Stimulated activated CD4-positive, alpha-beta T cell treated with anti-CD3 and anti-CD28 coated beads, Interleukin-2, amount 100 ng/mL, for 4 hours (primary cell): Measurements from ENCODE around the gene SLFN12L.
"Not testable (repeated sequence)": the region's sequence is repeated elsewhere in the genome, so short reads cannot be mapped to it uniquely, and the experiment has no call there.

ENCODE experiments used
- DNase-seq: peaks from one replicate; pipeline ENCODE4 v3.0.0-alpha.2; 2020; ENCODE audit warnings: low read depth

Gene SLFN12L

DNA sequence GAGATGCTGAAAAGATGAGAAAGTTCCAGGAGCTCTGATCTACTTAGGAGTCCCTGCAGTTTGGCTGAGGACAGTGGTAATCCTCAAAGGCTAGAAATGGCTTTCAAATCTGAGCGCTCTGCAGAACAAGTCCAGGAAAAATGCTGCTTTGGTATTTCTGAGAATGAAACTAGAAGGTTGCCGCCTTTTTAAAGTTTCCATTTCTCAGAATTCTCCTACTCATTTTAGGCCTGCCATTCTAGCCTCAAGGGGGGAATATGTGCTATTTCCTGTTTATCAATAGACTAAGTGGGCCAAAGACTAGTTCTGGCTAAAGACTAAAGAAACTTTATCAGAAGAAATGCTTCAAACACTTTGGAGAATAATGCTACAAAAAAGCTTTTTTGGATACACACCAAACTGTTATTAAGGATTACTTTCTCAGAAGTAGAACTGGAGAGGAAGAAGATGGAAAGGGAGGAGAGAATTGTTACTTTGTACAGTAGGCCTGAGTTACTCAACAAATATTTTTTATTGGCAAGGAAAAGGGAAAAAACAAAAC is at the start of gene SLFN12L:
Gene SLFN12L (minus strand): TSS at position 78 of the 541 bp plus-strand sequence. CDS start 15,314 bp downstream, outside the sequence.
- peak; percentile 16 for DNase-seq

DNA sequence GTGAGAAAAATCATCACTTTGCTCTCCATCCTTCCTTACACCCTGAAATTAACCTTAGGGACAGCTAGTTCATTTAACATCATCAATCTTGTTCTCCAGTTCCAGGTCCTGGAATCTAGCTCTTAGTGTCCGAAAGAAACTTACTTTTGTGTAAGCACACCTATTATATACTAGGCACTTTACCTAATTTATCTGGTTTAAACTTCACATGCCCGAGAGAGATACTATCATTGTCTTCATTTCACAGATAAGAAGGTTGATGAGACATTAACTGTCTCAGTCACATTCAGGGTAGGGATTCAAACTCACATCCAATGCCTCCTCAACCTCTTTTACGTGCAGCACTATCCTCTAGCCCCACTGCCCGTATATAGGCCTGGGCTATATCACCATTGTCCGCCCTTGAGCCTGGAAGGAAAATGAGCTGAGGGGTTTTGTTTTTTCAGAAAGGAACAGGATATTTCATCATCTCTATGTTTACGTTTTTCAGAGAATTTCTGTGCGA is 49.1 kb upstream of the SLFN12L start:
- no peak for DNase-seq

DNA sequence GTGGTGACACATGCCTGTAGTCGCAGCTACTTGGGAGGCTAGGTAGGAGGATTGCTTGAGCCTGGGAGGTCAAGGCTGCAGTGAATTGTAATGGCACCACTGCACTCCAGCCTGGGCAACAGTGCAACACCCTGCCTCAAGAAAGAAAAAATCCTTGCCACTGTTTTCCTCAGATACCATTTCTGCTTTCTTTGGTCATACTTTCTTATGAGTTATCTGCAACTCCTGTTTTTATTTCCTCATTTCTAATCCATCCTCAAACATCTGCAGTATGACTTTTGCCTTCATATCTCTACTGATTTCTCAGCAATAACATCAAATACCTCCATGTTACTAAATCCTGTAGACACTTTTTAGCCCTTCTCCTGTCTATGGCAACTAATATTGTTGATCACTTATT is 46.6 kb upstream of the SLFN12L start:
- no peak for DNase-seq

DNA sequence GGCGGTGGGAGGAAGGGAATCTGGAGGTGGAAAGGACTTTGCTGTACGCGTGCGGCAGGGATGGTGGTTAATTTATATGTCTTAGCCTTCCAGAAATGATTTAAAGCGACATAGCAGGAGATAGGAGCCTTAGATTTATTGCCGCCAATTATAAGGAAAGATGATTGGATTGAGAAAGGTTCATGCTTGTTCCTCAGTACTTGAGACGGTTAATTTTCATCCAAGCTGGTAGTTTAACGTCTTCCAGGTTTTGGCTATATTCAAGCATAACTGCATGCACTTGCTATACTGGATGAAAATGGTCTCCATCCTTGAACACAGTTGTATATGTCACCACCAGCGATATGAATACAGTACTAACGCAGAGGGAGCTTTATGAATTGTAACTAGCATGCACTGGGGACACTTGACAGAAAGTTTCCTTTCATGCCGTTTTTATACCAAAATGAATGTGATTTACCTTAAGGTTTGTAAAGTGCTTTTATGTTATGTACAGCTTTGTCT is 41.5 kb upstream of the SLFN12L start:
- no peak for DNase-seq

DNA sequence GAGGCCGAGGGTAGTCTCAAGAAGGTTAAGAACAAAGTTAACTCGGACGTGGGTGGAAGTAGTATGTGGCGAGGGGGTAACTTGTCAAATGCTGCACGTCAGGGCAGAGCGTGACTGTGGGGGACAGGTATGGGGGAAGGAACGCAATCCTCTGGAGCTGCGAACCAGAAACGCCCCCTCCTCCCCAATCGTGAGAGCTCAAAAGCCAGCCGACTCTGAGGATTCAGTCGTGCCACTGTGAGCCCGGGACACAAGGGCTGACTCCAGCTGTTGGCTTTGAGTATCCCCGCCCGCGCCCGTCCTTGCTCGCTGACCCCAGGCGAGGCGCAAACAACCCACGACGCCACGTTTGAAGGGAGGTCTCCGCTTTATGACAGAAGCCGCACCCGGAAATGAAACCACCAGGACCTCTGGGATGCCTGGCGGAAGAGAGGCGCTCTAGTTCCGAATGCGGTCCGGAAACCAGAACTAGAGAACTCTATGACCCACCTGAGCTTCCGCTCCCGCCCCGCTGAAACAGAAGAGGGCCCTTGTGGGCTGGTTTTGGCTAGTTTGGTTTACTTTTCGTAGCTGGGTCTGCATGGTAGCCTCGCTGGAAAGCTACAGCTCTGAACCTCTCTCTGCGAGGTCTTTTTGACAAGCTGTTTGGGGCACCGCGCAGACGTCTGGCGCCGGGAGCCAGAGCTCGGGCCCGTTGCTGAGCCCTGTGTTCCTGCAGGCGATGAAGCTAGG is 40.9 kb upstream of the SLFN12L start, which contains the start of gene PEX12:
Gene PEX12 (minus strand): TSS at position 375 of the 732 bp plus-strand sequence. CDS start 550 bp downstream, outside the sequence.
- DNase-seq = peak; percentile 80

DNA sequence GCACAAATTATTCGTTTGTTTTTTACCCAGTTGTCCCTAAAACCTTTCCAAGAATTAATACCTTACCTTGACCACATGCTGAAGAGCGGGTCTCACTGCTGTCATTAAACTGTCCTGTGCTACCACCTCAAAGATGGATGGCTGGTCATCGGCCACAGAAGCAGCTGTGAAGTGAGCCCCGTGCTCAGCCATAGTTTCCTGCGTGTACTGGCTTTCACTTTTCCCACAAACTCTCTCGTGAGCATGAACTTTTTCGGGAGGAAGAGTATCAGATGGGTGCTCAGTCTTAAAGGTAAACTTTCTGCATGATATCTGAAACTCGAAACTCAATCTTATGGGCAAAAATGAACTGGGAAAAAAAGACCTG is 40.3 kb upstream of the SLFN12L start:
- DNase-seq = no peak

DNA sequence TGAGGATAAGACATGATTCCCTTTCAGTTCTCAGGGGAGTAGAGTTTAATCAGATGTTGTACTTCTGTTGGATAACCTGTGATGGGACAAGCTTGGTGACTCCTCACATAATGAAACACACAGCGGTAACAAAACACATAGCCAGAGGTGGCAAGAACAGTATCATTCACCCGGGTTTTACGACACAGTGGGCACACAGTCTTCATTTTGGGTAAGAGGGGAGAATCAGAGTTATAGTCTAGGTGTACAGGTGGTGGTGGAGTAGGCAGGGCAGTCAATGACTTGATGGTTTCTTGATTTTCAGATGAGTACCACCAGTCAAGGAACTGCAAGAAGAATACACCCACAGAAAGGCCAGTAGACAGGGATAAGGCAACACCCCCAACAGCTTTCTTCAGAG is 38.3 kb upstream of the SLFN12L start:
- no peak for DNase-seq

DNA sequence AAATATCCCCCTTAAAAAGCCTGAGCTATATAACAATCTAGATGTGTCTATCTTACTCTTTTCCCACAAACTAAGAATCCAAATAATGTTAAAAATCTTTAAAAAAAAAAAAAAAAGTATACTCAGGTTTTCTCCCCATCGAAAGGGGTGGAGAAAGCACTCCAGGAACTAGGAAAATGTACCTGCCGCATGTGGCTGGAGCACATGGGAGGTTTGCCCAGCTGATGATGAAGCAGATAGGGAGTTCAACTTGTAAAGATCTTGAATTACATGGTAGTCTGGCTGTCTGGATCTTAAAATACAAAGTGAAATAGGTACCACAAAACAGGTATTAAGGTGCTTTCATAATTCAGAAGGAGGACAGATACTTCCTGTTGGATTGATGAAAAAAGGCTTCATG is 31.9 kb upstream of the SLFN12L start:
- DNase-seq = no peak

DNA sequence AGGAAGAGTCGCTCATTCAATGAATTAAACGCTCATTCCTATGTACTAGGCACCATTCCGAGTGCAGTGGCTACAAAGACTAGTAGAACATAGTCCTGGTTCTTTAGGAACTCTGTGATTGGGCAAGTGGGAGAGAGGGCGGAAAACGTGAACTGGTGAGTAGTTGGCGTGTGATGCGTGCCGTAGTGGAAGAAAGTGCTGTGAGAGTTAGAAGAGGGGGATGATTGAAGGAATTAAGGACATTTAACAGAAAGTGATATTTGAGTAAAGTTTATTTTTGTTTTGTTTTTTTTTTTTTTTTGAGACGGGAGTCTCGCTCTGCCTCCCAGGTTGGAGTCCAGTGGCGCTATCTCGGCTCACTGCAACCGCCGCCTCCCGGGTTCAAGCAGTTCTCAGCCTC is 31.1 kb upstream of the SLFN12L start:
- peak; percentile 43 for DNase-seq

DNA sequence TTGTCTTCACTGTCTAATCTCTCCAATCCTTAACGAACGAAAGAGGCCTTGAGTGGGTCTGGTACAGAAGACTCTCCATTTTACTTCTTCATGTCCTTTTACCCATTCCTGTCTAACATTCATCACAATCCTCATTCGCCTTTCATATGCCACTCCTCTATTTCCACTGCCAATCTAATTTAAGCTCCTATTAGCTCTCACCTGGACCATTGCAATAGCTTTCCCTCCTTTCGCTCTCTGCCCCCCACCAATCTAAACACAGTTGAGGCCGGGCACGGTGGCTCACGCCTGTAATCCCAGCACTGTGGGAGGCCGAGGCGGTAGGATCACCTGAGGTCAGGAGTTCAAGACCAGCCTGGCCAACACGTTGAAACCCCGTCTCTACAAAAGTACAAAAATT is 29.5 kb upstream of the SLFN12L start:
- no peak for DNase-seq

DNA sequence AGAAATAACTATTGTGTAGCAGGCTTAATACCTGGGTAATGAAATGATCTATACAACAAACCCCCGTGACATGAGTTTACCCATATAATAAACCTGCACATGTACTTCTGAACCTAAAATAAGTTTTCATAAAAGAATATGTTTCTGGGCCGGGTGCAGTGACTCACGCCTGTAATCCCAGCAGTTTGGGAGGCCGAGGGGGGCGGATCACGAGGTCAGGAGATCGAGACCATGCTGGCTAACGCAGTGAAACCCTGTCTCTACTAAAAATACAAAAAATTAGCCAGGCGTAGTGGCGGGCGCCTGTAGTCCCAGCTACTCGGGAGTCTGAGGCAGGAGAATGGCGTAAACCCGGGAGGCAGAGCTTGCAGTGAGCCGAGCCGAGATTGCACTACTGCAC is 25.7 kb upstream of the SLFN12L start:
- not testable (repeated sequence) for DNase-seq

DNA sequence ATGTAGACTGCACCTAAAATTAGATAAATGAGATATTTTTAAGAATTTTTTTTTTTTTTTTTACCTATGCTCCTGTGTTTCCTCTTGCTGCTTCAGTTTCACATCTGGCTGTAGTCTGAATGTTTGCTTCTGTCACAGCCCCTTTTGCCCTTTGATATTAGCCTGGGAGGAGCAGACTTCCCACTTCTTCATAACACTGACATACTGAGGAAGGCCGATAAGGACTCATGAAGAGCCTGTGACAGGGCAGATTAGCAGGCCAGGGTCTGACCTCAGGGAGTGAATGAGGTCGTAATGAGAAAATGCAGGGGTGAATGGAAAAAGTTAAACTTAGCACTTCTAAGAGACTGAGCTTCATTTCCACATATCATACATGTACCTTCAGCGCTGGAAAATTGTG is 23.2 kb upstream of the SLFN12L start, which contains the start of gene SLFN14:
Gene SLFN14 (minus strand): TSS at position 117 of the 400 bp plus-strand sequence. CDS start 2,757 bp downstream, outside the sequence.
- no peak for DNase-seq

DNA sequence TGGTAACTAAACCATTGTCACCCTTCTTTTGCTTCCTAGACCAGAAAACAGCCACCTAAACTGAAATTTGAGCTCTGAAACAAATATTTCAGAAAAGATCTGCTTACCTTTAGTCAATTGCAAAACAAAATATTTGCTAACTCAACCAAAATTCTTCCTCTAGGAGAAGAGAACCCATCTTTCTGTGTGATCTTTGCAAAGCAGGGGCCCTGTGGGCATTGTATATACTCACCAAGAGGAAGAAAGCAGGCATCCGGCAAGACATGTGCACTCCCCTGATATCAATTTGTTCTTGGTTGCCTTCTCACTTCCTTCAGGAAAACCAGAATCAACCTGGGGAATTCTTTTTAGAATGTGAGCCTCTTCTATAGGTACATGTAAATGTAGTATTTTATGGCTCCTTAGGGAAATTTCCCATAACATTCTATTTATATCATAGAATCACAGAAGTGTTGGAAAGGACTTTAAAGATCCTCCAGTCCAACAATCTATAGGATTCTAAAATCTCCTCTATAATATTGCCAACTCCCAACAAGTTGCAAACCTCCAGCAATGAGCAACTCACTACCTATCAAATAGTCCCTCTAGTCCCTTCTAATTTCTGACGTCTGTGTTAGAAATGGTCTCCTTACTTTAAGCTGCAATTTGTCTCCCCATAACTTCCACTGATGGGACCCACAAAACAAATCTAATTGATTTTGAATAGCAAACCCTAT is 22.2 kb upstream of the SLFN12L start:
- no peak for DNase-seq

DNA sequence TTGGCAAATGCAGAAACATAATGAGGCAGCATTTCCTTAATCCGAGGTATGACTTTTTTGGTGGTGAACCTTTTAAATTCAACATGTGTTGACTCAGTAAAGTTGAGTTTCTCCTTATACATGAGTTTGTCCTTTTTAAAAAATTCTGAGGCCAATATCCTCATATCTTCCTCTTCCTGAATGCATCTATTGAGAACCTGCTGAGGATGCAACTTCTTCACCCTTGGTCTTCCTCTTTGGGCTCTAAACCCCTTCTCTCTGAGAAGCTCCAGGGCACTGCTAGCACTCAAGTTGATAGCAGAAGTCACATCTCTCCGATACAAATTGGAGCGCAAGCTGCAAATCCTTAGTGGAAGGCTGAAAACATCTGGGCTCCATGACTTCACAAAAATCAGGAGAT is 19.9 kb upstream of the SLFN12L start:
- DNase-seq = no peak

DNA sequence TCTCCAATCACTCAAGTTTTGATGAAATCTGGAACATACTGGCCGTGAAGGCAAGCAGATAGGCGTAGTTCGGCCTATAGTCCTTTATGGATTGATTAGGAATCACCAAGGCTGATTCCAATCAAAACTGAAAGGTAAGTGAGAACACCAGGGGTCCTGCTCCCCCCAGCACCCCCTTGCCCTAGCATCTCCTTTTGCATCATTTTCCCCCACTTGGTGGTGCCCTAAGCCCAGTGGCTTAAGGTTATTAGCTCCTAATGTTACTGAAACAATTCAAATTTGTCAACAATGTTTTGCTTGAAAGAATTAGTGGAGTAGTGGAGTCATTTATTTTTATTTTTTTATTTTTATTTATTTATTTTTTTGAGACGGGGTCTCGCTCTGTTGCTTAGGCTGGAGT is 18.2 kb upstream of the SLFN12L start:
- DNase-seq = no peak

DNA sequence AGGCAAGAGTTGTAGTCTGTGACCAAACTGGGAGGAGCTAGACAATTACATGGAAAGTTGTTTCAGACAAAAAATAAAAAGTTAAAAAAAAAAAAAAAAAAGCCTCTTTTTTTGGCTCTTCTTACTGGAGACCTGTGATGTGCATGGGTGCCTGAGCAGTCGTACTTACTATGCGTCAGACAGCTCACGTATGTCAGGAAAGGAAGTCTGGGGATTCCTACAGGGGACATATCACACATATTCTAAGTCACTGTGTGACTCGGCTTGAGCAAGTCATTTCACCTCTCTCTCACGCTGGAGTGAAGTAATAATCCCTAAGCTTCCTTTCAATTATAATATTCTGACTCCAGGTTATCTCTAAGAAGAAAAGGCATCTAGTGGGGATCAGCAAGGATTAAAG is 17.2 kb upstream of the SLFN12L start:
- no peak for DNase-seq

DNA sequence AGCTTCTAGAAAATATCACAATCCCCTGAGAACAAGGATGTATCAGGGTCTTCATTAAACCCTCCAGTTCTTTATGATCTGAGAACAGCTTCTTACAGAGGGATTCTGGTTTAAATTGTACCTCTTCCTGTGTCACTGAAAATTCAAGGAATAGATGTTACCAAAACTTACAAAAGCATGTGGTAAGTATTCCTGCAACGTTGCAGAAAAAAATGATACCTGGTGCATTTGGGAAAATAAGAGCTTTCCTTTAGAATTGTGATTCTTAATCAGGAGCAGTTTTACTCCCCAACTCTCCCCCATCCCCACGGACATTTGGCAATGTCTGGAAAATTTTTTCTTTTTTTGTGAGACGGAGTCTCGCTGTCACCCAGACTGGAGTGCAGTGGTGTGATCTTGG is 15.8 kb upstream of the SLFN12L start:
- no peak for DNase-seq

DNA sequence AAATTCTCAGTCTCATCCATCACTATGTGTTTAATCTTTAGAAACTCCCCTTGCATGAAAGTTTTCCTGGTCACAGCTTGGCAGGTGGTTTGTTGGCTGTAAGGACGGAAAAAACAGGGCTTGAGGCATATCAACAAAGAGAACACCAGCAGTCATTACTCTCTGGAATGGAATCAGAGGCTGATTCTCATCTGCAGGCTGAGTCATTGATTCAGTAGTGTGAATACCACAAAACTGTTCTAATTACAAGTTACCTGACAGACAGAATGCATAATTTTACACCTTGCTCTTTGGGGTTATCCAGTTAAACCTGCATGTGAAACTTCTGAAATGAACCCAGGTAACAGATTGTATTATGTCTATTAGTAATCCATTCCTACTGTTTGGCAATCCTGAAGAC is 11.5 kb upstream of the SLFN12L start:
- no peak for DNase-seq

DNA sequence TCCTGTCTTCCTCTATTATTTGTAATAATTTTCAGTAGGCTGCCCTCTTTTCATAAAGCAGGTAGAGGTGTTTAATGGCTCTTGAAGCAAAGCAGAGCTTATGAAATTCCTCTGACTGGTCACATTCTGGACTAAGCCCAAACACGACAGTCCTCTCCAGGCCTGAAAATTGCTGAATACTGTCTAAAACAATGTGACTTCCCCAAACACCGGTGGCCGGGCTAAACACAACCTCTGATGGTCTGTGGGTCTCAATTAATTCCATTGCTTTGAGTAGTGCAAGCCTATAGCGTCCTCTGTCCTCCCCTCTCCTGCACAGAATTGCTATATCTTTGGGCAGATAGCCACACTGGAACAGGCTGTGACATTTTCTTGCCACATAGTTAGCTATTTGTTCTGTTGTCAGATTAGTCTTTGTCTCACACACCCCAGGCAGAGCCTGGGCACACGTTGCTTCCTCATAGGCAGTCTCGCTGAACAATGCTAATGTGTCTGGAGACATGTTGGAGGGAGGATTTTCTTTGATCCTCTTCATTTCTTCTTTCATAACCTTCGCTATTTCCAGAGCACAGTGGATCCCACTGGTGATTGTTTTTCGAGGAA is 10.8 kb upstream of the SLFN12L start:
- no peak for DNase-seq

DNA sequence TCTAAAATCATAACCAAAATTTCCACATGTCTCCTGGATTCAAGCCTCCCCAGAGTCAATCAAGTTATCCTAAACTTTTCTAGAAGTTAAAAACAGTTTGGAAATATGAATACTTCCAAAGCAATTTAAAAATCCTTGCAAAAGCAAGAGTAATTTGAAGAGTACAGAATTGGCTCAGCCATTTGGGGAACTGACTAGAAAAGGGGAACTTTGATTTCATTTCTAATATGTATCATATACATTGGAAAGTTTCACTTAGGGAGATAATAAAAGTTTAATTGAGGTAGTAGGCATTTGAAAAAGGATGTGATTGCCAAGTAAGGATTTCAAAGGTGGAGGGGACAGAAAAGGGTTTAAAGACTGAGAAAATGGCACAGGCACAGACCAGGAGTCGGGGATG is 9.0 kb upstream of the SLFN12L start:
- DNase-seq = no peak

DNA sequence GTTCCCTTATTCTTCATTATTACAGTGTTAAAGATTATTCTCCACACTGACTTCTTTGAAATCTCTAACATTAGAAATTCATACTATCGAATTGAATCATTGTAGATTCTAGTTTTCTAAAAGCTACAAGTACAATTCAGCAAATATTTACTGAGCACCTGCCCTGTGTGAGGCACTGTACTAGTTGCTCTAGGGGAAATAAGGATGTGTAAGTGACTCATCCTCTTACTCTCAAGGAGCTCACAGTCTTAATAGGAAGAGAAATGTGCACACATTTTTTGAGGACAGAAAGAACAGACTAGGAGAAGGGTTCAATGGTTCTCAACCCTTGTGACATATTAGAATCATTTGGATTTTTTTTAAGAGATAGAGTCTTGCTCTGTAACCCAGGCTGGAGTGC is 7.7 kb upstream of the SLFN12L start:
- DNase-seq = no peak

DNA sequence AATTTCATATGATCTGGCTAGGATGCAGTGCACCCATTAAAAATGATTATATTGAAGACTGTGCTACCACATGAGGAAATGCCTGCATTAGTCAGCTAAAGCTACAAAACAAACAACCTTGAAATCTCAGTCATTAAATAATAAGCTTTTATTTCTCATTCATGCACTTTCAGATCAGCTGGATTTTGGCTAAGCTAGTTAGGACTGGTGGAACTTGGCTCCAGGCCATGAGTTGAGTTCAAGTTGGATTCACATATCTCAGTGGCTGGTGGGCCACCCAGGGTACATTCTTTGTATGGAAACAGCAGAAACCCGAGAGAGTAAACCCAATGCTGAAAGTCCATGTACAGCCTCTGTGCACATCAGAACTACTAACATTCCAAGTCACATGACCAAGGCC is 6.4 kb upstream of the SLFN12L start:
- no peak for DNase-seq
